WERI-Rb-1 (cell line): ENCODE results near the gene SPATC1L.

Source experiments
- DNase-seq: peaks from one replicate; pipeline ENCODE4 v3.0.0-alpha.2; 2020
- H3K27ac ChIP-seq: fragments of 250-450 bp; sonication (Bioruptor Pico); 2 replicates; pipeline ENCODE4 v1.5.1; 2020; ENCODE audit warnings: mild to moderate bottlenecking, moderate library complexity
- H3K27me3 ChIP-seq: fragments of 250-450 bp; sonication (Bioruptor Pico); 2 replicates; pipeline ENCODE4 v1.5.1; 2021; ENCODE audit warnings: mild to moderate bottlenecking, low read depth, moderate library complexity; ENCODE audit not compliant: insufficient read depth, severe bottlenecking
- H3K36me3 ChIP-seq: fragments of 250-450 bp; sonication (Bioruptor Pico); 2 replicates; pipeline ENCODE4 v1.5.1; 2020; ENCODE audit warnings: mild to moderate bottlenecking, moderate library complexity
- H3K4me3 ChIP-seq: 2 replicates; pipeline ENCODE4 v1.5.1; 2011; ENCODE audit warnings: low read depth, mild to moderate bottlenecking, control low read depth, low read length
- H3K9me3 ChIP-seq: fragments of 250-450 bp; sonication (Bioruptor Pico); 2 replicates; pipeline ENCODE4 v1.5.1; 2021; ENCODE audit warnings: mild to moderate bottlenecking, moderate library complexity; ENCODE audit not compliant: severe bottlenecking
- CTCF ChIP-seq: IDR thresholded peaks from 2 replicates; pipeline ENCODE4 v1.5.1; 2011; ENCODE audit warnings: low read depth, mild to moderate bottlenecking, control low read depth, inconsistent platforms, low read length

SPATC1L gene

GRCh38 chr21:46183910-46184624, at the start of gene SPATC1L:
SPATC1L (minus strand) TSS chr21:46184459; CDS start chr21:46182816, 1,643 bp downstream.
- TF ChIP-seq CTCF, result no peak
- Histone ChIP-seq H3K4me3 (peak within 1 kb of the TSS; percentile 61), H3K36me3 (peaks cover 8% of the 10 kb centered on the region), H3K27me3 (no peaks in the 10 kb centered on the region), H3K9me3 (no peaks in the 10 kb centered on the region), H3K27ac (peak within 1 kb of the TSS; percentile 94)
- DNase-seq, result peak; percentile 87

GRCh38 chr21:46229923-46230260, 45.6 kb upstream of the SPATC1L start:
- no peaks in the 10 kb centered on the region for H3K27me3 ChIP-seq
- peak overlapping the region; percentile 51 for H3K4me3 ChIP-seq
- DNase-seq, result no peak
- no peak for TF ChIP-seq CTCF
- H3K27ac ChIP-seq, result no peak overlapping the region; the same call in 1 of the 2 replicates
- peaks cover 9% of the 10 kb centered on the region for H3K9me3 ChIP-seq
- H3K36me3 ChIP-seq, result peaks cover 67% of the 10 kb centered on the region

GRCh38 chr21:46229133-46229922, 45.1 kb upstream of the SPATC1L start:
- H3K27me3 ChIP-seq, result no peaks in the 10 kb centered on the region
- DNase-seq, result no peak
- peak overlapping the region; percentile 88 for H3K27ac ChIP-seq
- peak; percentile 71 for TF ChIP-seq CTCF
- peaks cover 9% of the 10 kb centered on the region for H3K9me3 ChIP-seq
- peak overlapping the region; percentile 51 for H3K4me3 ChIP-seq
- H3K36me3 ChIP-seq, result peaks cover 62% of the 10 kb centered on the region

- H3K27me3 ChIP-seq, result no peaks in the 10 kb centered on the region
- H3K27ac ChIP-seq, result peak within 1 kb of the TSS; percentile 90
- DNase-seq, result peak; percentile 100
- H3K9me3 ChIP-seq, result peaks cover 9% of the 10 kb centered on the region
- no peak for TF ChIP-seq CTCF
- peak within 1 kb of the TSS; percentile 74 for H3K4me3 ChIP-seq
- peaks cover 54% of the 10 kb centered on the region for H3K36me3 ChIP-seq
These were observed 44.2 kb upstream of the SPATC1L start, which contains the start of gene LSS for GRCh38 chr21:46228345-46229051. LSS (minus strand) TSS chr21:46228774; CDS start chr21:46228745, 29 bp downstream.

GRCh38 chr21:46227811-46228344, 43.6 kb upstream of the SPATC1L start:
- no peak for TF ChIP-seq CTCF
- no peak for DNase-seq
- peak overlapping the region; percentile 90 for H3K27ac ChIP-seq
- H3K4me3 ChIP-seq, result peak overlapping the region; percentile 74
- peaks cover 9% of the 10 kb centered on the region for H3K9me3 ChIP-seq
- H3K36me3 ChIP-seq, result peaks cover 53% of the 10 kb centered on the region
- no peaks in the 10 kb centered on the region for H3K27me3 ChIP-seq
